HG03342 (cell line): ENCODE results near the gene PTPRD.

ENCODE experiments used
- ATAC-seq: cut with Tn5 transposase; IDR thresholded peaks from one replicate; pipeline ENCODE4 v1.9.1; 2021; ENCODE audit warnings: mild to moderate bottlenecking, moderate library complexity; ENCODE audit not compliant: unreplicated experiment

PTPRD gene

GRCh38 chr9:10059044-10059443 lies 553.8 kb downstream of the PTPRD start:
- ATAC-seq: no peak

- no peak for ATAC-seq
Observed at GRCh38 chr9:10055886-10056395, 556.9 kb downstream of the PTPRD start.

GRCh38 chr9:10054456-10054855 lies 558.3 kb downstream of the PTPRD start:
- no peak for ATAC-seq

GRCh38 chr9:10052916-10053315 lies 559.9 kb downstream of the PTPRD start:
- no peak for ATAC-seq

GRCh38 chr9:10052181-10052580 lies 560.6 kb downstream of the PTPRD start:
- no peak for ATAC-seq

GRCh38 chr9:10050016-10050415 lies 562.8 kb downstream of the PTPRD start:
- no peak for ATAC-seq

- no peak for ATAC-seq
Observed at GRCh38 chr9:10048994-10049393, 563.8 kb downstream of the PTPRD start.

GRCh38 chr9:10045598-10045997 lies 567.2 kb downstream of the PTPRD start:
- ATAC-seq: no peak

GRCh38 chr9:10041726-10042229 lies 571.0 kb downstream of the PTPRD start:
- no peak for ATAC-seq

GRCh38 chr9:10036095-10036494 lies 576.7 kb downstream of the PTPRD start:
- no peak for ATAC-seq

GRCh38 chr9:10032166-10032565 lies 580.6 kb downstream of the PTPRD start:
- no peak for ATAC-seq

- ATAC-seq: no peak
Observed at GRCh38 chr9:10026443-10026984, 586.3 kb downstream of the PTPRD start.

GRCh38 chr9:10015755-10016154 lies 597.0 kb downstream of the PTPRD start:
- ATAC-seq: no peak

- no peak for ATAC-seq
Observed at GRCh38 chr9:10014889-10015288, 597.9 kb downstream of the PTPRD start.

- no peak for ATAC-seq
Observed at GRCh38 chr9:10009401-10009800, 603.4 kb downstream of the PTPRD start.

- ATAC-seq: no peak
Observed at GRCh38 chr9:10008101-10008799, 604.6 kb downstream of the PTPRD start.

- ATAC-seq: no peak
Observed at GRCh38 chr9:10007356-10007755, 605.4 kb downstream of the PTPRD start.

- no peak for ATAC-seq
Observed at GRCh38 chr9:10005206-10005605, 607.6 kb downstream of the PTPRD start.

- ATAC-seq: no peak
Observed at GRCh38 chr9:10003047-10003446, 609.8 kb downstream of the PTPRD start.

GRCh38 chr9:10000669-10001068 lies 612.1 kb downstream of the PTPRD start:
- no peak for ATAC-seq

GRCh38 chr9:9998491-9999287 lies 614.1 kb downstream of the PTPRD start:
- no peak for ATAC-seq

- ATAC-seq: no peak
Observed at GRCh38 chr9:9997585-9997984, 615.2 kb downstream of the PTPRD start.
